Islet precursor cell (in vitro differentiated cells): ENCODE data around the gene STEAP3.

Source experiments
- DNase-seq: peaks from one replicate; pipeline ENCODE4 v3.0.0-alpha.2; 2018

The STEAP3 gene

DNA sequence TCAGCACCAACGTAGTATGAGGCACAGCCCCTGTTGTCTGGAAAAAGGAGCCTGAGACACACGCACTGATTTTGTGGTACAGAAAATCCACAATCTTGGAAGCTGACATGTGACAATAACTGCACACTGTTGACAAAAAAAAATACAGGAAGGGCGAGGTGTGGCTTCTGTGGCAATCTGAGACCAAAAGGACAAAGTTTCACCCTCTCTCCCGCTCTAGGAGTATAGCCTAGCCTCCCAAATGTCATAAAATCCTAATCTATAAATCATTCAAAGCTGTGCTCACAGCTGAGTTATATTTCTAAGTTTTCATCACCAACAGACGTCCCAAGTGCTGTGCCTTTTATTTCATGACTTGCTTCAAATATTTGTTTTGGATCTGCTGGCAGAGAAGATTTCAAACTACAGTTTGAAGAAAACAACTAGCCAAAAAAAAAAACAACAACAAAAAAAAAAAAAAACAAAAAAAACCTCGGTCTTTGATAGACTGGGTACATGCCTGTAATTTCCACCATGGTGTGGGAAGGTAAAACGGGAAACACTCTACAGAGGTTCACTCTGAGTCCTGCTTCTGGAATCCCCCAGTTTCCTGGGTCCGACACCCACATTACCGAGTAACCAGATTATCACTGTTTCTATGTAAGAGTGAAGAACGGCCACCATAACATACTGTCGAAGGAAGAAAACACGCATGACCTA is 82.0 kb downstream of the STEAP3 start:
- DNase-seq = no peak

DNA sequence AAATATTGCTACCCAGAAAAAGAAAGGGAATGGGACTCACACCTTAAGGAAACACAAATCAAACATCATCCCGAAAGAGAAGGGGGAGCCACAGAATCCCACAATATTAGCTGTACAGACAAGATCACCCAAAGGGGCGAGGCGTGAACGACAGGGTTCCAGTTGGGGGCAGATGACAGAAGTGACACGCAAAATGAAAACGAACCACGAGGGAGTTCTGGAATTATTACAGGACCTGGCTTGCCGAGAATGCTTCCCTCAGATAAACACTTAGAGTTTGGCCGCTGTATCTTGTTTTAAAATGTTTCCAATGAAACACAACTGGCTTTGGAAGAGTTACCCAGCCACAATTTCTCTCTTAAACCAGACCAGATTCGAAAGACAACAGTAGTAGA is 82.6 kb downstream of the STEAP3 start:
- DNase-seq = no peak

DNA sequence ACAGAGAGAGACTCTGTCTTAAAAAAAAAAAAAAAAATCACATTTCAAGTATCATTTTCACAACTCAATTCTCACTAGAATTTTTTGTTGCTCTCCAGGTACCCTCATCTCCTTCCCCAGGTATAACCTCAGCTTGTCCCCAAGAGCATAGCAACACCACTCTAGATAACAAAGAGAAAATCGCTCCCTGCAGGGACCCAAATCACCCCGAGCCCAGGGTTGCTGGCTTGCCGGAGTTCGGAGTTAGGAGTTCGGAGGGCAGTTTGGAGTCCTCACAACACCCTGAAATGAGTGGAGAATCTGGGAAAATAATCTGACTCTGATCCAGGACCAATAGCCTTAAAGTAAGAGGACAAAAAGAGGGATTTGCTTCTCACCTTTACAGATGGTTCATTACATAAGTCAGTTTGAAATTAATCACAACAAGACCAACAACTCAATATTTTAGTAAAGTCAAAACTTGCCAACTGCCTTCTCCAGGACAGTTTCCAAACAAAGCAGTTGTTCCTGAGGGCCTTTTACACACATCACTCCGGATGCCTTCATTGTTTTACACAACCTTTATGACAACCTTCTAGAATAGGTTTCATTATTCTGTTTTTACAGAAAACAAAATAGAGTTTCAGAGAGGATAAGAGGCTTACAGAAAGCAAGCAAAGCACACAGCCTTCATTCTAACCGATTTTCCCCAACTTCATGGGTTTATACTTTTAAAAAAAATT is 83.9 kb downstream of the STEAP3 start:
- DNase-seq = no peak

DNA sequence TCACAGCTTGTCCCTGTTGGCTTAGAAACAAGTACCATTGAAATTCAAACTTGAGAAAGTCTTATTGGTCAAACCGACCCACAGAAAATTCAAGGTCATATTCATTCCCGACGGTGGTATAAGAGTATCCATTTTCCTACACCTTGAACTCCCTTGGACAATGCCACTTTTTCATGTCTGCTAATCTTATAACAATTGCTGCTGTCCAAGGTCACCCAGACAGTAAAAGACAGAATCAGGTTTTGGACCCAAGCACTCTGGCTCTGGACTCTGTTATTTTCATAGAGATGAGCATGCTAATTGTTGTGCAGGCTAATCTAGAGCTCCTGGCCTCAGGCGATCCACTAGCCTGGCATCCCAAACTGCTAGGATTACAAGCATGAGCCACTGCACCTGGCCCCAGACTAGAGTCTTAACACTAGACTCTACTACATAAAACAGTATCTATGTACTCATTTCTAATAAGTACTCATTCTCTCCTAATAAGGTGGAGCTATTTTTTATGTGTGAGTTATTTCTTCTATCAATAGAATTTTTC is 85.2 kb downstream of the STEAP3 start:
- DNase-seq = no peak

DNA sequence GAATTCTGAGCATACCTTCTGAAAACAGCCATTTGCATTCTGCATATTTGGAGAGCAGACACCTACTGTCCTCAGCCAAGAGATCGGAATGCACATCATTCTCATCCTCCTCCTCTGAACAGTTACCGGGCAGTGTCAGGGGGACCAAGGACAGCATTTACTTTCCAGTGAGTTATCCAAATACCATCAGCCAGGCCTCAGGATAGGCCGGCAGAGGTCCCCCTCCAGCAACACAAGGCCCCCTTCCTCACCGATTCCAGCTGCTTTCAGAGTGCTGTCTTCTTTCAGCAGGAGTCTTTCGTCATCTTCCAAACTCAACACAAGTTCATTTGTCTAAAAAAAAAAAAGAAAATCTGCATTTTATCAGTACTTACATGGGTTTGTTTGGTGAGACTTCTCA is 87.7 kb downstream of the STEAP3 start:
- DNase-seq = peak; percentile 80

DNA sequence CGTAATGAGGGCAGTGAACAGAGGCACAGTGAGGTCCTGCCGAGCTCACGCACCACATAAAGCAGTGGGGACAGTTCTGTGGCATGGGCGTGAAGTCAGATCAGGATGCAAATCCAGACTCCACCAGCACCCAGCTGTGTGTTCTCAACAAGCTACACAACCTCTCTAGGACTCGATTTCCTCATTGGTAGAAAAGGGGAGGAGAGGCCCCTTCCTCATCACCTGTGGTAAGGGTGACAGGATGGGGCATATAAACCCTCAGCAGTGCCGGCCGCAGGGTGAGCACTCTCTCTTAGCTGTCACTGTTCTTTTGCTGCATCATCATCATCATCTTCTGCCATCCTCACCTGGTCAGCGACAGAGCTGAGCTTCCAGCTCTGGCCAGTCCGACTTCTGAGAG is 88.2 kb downstream of the STEAP3 start:
- DNase-seq = no peak
